ENCODE measurements around the gene MIGA2.

DNA sequence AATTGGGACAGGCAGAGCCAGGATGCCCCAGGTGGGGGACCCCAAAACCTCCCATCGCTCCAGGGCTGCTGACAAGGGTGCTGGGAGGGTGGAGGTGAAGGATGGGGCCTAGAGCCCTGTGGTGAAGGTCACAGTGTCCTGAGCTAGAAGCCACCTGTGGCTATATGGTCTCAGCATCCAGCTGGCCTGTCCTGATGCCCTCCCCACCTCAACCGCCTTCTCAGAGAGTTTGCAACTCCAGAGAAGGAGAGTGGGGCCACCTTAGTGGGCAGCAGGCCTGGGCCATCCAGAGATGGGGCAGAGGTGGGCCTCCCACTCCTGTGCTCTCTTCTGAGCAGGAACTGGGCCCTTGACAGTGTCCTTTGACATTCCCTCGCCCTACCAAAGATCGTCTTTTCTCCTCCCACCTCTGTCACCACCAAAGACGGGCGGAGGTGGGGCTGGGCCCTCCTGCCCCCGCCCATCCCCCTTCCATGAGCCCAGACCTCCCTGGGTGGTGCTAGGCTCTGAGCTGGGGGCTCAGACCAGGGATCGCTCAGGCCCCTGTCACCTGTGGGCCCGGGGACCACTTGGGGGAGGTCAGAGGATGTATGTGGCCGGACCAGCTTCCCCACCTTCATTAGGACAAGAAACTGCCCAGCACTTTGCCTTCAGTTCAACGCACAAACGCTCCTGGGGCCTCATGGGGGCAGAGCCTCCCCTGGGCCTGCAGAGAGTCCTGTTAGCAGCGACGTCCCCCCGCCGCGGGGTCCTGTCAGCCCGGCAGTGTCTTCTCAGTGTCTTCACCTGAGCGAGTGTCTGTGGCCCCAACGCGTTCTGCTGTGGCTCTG is 34.5 kb downstream of the MIGA2 start:
- TF ChIP-seq, protein P1, sequence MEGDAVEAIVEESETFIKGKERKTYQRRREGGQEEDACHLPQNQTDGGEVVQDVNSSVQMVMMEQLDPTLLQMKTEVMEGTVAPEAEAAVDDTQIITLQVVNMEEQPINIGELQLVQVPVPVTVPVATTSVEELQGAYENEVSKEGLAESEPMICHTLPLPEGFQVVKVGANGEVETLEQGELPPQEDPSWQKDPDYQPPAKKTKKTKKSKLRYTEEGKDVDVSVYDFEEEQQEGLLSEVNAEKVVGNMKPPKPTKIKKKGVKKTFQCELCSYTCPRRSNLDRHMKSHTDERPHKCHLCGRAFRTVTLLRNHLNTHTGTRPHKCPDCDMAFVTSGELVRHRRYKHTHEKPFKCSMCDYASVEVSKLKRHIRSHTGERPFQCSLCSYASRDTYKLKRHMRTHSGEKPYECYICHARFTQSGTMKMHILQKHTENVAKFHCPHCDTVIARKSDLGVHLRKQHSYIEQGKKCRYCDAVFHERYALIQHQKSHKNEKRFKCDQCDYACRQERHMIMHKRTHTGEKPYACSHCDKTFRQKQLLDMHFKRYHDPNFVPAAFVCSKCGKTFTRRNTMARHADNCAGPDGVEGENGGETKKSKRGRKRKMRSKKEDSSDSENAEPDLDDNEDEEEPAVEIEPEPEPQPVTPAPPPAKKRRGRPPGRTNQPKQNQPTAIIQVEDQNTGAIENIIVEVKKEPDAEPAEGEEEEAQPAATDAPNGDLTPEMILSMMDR (IDR thresholded peaks at IDR 0.05; ENCODE audit: insufficient read depth, low read length), result no peak
- TF ChIP-seq REST (IDR thresholded peaks at IDR 0.05; ENCODE audit: insufficient replicate concordance, low read depth), result no peak

Data from HL-60 (cell line).